GM19452 (cell line): ENCODE results near the gene BRAT1.
A peak's percentile ranks its signal among the peaks of the same experiment; 100 is the strongest.
"Not testable (repeated sequence)": the region's sequence is repeated elsewhere in the genome, so short reads cannot be mapped to it uniquely, and the experiment has no call there.

Source experiments
- ATAC-seq: cut with Tn5 transposase; IDR thresholded peaks from one replicate; pipeline ENCODE4 v1.9.1; 2021; ENCODE audit not compliant: unreplicated experiment

Gene BRAT1

DNA sequence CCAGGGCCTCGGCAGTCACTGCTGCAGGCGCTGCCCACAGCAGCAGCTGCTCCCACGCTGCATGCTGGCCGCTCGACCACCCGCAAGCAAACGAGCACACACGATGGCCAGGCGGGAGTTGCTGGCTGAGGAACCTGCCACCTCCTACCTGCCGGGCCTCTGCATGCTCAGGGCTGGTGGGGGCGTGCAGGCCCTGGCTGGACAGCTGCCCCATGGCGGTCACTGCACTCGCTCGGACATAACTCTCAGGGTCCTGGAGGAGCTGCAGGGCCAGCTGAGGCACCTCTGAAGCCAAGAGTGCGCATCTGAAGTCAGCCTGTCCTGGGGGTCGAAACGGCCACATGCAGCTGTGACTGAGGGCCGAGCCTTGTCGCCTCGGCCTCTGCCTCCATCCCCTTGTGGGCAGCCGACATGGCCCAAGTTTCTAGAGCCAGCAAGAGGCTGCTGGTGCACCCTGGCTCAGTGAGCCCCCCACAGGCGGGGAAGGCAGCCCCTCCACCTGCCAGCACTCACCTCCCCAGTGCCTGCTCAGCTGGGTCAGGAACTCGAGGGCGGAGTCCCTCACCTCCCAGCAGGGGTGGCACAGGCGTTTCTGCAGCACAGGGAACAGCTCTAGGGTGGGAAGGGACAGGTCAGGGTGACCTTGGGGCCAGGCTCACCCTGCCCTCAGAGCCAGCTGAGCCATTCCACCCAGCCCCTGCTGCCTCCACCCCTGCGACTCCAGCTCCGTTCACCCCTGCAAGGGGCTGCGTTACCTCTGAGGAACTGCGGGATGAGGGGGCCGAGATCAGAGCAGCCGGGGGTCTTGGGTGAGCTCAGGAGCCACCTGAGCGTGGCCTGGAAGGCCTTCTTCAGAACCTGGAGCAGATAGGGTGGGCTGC lies 16.1 kb downstream of the BRAT1 start:
- no peak for ATAC-seq

DNA sequence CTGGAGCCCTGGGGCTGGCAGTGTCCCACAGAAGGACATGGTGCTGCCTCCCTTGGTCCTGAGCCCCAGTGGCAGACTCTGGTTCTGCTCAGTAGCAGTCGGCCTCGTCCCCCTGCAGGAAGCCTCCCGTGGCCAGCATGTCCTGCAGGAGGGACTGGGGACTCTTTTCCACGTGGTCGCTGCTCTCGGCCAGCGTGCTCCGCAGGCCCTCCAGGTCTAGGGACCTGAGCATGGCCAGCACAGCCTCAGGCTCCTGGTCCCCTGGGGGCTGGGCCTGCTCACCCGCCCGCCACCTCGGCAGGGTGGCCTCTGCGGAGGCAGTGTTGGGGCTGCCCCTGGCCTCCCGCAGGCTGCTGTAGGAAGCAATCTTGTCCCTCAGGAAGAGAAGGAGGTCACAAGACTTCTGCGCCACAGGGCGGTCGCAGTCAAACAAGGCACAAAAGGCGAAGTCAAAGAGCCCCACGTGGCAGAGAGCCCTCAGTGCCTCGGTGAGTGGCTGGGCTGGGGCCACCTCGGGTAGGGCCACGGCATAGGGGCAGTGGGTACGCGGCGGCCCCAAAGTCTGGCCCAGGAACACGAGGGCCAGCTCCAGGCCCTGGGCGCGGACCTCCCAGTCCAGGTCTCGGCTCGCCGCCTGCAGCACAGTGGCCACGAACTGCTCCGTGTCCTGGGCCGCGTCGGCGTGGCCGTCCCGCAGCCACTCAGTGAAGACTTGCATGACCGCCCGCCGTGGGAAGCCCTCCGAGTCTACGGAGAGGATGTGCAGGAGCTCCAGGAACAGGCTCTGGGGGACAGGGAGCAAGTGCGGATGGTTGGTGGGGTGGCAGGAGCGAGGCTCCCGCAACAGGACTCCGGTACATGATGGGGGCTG lies 17.1 kb downstream of the BRAT1 start:
- no peak for ATAC-seq

DNA sequence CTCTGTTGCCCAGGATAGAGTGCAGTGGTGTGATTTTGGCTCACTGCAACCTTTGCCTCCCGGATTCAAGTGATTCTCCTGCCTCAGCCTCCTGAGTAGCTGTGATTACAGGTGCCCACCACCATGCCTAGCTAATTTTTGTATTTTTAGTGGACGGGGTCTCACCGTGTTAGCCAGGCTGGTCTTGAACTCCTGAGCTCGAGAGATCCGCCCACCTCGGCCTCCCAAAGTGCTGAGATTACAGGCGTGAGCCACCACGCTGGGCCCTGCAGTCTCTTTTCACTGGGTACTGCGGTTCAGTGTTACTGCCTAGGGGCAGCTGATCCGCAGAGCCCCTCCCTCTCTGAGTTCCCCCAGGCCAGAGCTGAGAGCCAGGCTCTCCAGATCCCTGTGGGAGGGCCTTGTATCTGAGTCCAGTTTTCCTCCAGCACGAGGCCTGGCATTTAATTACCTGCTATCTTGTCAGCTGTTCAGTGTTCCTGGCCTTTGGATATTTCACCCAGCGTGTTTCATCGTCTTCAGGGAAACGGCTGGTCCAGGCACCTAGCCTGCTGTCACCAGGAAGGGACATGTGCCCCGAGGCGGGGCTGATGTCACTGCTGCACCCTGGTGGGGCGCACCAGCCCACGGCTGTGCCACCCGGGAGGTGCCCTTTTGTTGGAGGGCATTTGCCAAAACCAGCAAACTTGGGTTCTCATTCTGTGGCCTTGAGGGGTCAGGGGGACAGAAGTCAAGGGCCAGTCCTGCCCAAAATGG lies 19.3 kb downstream of the BRAT1 start:
- not testable (repeated sequence) for ATAC-seq

DNA sequence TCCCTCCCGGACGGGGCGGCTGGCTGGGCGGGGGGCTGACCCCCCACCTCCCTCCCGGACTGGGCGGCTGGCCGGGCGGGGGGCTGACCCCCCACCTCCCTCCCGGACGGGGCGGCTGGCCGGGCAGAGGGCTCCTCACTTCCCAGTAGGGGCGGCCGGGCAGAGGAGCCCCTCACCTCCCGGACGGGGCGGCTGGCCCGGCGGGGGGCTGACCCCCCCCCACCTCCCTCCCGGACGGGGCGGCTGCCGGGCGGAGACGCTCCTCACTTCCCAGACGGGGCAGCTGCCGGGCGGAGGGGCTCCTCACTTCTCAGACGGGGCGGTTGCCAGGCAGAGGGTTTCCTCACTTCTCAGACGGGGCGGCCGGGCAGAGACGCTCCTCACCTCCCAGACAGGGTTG lies 21.1 kb downstream of the BRAT1 start:
- not testable (repeated sequence) for ATAC-seq

DNA sequence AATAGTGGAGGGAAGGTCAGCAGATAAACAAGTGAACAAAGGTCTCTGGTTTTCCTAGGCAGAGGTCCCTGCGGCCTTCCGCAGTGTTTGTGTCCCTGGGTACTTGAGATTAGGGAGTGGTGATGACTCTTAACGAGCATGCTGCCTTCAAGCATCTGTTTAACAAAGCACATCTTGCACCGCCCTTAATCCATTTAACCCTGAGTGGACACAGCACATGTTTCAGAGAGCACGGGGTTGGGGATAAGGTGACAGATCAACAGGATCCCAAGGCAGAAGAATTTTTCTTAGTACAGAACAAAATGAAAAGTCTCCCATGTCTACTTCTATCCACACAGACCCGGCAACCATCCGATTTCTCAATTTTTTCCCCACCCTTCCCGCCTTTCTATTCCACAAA lies 21.8 kb downstream of the BRAT1 start:
- ATAC-seq, result not testable (repeated sequence)

DNA sequence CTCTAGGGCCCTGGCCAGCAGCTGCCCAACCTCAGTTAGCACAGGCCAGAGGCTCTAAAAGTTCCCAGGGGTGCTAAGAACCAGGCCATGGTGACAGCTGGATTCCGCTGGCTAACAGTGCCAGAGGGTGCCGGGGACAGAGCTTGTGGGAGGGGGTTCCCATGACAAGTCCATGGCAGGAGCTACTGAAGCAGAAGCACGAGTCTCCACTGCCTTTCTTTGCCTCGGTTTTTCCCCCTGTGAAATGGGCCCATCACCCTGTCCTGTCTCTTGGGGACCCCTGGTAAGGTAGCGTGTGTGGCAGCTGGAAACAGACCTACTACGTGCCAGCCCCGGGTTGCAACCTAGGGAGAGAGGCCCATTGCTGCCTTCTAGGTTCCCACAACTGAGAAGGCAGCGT lies 22.5 kb downstream of the BRAT1 start:
- ATAC-seq, result not testable (repeated sequence)

DNA sequence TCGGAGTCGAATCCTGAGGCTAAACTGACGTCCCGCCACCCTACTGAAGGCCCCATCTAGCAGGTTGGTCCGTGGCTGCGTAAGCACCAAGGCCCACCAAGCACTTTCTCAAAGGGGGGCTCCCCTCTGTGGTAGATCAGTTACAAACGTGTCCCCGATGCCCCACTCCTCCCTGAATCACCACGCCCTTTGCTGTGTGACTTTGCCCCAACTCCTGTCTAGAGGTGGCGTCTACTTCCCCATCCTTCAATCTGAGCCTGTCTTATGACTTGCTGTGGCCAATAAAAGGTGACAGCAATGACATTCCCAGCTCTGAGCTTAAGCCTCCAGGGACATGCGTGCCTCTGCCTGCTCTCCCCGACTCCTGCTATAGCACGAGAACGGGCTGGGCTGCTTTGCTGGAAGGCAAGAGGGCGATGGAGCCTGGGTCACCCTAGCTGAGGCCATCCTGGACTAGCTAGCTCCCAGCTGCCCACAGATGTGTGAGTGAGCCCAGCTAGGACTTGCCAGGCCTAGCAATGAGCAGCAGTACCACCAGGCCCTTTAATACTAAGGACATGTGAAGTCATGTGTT lies 23.0 kb downstream of the BRAT1 start:
- not testable (repeated sequence) for ATAC-seq

DNA sequence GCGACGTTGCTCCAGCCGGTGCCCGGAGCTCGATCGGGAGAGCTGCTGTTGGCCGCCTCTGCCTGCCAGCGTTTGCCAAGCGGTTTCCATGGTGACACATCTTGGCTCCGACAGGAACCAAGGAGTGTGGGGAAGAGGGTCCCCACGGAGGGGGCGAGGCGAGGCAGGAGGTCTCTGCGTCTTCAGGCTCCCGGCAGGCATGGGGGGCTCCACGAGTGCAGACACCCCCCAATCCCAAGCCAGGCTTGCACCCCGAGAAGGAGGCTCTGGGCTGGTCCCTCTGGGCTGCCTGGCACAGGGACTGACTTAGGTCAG lies 23.6 kb downstream of the BRAT1 start:
- not testable (repeated sequence) for ATAC-seq

DNA sequence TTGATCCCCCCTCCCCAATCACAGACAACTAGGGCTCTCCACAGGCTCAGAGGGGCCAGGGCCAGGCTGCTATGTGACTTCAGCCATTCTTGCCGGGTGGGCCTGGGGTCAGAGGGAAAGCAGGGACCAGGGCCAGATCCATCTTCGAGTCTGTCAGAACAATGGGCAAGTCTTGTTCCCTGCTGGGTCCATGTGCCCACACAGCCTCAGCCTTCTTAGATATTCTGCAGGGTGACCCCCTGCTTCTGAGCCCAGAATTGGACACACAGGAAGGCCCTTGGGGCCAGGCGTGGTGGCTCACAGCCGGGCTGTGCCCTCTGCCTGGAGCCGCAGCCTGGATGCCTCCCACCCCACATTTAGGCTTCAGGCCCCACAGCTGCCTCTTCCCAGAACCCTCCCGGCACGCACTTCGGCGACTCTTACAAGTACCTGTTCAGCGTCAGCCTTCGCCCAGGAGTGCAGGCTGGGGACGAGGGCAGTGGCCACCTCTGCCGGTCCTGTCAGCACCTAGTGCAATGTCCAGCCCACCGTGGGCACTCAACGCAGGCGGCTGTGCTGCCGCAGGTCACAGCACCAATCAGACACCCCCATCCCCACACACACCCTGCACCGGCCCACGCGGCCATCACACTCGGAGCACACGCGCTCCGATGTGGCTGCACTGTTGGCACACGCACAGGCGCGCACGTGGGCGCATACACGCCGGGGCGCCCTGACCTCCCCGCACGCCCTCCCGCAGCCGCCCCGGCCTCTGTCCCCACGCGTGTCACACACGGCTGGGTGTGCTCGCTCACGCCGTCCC lies 24.1 kb downstream of the BRAT1 start:
- ATAC-seq, result not testable (repeated sequence)

DNA sequence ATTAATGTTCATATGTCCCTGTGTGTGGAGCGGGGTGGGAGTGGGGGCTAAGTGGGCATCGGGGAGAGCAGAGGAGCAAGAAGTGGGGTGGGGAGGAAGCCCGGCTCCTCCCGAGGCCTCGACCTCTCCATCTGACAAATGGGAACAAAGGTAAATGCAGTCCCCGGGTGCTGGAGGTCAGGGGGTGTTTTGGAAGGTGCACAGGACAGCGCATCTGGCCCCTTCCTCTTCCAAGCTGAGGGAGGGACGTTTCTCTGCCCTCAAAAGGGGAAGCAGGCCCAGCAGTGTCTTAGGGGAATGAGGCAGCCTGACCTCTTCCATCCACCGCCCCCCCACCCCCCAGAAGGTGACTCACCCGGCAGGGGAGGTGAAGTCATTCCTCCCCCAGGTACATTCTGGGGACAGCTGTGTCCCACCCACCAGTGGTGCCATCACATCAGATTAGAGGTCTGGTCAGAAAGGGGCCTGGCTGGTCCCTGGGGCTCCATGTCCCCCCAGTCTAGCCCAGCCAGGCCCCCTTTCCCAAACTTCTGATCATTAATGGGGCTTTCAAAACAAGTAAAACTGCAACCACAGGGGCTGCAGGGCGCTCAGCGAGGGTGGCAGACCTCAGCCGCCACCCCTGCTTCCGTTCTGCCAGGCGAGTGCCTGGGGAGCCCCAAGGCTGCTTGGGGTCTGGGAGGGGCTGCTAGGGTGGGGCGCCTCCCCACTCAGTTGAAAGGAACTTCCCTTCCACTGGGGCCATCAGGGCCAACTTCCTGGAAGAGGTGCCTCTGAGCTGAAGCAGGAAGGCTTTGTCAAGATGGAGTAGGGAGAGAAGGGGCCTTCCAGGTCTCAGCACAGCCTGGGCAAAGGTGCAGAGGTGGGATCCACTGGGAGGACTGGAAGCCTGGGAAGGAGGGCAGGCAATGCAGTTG lies 25.0 kb downstream of the BRAT1 start:
- ATAC-seq, result peak; percentile 42

DNA sequence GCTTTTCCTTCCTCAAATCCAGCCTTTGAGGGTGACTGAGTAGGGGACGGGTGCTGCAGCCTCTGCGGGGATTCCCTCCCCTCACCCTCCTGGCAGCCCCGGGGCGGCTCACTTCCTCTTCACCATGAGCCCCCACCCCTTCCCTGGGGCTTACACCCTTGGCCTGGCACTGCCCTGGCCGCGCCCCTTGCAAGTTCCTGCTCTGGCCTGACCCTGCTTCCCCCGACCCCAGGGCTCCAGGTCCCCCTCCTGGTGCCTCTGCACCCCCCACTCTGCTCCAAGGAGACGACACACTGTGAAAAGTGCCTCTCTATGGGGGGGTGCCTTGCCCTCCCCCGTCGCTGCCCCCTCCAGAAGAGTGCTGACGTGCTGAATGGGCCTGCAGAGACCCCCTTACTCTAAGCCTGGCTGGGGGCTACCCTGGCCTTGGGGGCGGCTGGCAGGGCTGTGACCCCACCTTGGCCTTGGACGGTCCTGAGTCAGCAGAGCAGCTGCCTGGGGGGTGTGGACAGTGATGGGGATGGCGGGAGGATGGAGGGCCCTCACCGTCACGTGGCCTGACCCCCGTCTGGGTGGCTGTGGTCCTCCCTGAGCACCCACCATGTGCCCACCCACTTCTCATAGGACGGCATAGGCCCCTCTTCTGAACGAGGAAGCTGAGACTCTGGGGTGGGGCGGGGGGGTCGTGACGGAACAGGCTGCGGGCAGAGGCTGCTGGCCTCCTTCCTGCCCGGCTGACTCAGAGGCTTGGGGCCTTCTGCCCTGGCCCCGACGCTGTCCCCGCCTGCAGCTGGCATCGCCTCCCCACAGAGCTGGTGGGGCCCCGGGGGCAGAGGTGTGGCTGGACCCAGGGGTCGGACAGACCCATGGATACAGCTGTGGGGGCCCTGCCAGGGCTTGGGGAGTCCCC lies 25.9 kb downstream of the BRAT1 start:
- ATAC-seq, result peak; percentile 53

DNA sequence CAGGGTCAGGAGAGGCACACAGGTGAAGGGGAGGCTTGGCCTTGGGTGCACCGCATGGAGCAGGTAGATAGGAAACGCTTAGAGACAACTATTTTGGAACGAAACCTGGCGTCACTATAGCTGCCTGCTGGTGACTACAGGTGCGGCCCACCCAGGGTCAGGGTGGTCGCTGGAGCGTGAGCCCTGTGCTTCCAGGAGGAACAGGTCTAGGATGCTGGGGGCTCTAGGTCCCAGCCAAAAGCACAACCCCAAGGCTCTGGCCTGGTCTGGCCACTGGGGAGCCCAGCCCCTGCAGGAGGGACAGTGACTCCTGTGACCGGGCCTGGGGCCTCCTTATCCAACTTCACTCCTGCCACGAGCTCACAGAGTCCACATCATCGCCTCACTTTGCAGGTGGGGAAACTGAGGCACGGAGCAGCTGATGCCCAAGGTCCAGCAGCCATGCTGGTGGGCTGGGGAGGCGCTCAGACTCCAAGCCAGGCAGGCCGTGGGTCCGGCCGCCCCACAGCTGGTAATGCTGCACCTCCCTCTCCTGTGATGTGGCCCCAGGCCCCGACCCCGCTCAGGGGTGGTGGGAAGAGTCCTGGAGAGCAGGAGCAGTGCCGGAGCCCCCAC lies 26.7 kb downstream of the BRAT1 start:
- ATAC-seq, result no peak

DNA sequence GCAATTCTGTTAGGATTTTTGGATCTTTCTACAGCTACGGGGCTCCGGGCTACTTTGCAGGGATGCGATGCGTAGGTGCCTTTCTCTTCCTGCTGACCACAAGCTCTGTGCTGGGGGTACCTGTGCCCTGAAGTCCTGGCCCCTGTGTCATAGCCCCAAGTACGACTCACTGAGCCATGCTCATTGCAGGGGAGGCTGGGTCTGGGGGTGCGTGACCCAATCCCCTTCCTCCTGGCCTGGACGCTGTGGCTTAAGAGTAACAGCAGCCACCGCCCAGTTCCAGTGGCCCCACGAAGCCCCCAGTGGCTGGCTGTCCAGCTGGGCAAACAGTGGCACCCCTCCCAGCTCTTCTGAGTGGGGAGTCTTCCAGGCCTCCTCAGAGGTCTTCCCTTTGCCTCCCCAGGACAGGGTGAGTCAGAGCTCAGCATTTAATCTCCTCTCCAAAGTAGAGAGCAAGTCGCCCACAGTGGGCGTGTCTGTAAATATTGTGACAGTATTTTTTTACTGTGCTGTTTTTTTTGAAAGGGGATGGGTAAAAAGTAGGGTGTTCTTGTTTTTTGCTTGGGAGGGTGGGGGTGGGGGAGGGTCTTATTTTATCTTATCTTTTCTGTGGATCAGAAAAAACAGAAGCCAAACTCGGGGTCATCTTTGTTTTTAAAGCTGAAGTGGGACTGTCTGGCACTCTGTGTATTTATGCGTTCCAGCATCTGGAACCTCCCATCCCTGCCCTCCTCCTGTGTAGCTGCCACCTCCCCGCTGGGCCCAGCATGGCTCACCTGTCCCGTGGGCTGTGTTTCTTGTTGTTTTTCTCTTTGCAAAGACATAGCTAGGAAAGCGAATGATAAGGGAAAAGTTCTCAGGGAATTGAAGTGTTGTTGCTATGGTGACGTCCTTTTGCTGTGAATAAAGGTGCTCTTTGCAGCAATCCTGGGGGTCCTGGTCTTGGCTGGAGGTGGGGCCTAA lies 27.5 kb downstream of the BRAT1 start:
- ATAC-seq, result no peak

DNA sequence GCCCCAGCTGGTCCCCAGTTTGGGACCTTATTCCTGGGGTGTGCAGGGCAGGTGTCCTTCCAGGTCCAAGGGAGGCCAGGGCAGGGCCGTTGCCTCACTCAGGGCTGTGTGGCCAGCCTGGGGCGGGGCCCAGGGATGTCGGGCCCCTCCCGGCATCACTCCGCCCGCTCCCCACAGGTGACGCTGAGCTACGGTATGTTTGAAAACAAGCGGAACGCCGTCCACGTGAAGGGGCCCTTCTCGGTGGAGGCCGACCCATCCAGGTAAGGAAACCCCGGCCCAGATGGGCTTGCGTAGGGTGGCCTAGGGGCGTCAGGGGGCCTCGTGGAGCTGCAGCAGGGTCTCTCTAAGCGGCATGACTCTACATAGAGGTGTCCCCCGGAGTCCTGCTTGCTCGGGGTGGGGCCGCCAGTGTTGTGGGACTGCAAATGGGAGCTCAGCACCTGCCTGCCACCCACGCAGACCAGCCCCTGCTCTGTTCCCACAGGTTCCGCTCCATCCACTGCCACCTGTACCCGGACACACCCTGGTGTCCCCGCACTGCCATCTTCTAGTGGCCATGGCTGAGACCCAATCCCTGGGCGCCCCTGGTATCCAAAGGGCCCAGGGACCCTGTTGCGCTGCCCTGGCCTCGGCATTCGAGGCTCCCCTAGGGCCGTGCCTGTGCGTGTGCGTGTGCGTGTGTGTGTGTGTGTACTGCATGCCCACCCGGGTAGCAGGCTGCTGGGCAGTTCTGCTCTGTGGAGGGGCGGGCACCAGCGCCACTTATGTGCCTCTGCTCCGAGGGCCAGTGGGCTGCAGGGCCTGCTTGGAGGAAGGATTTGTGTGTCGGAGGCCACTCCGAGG lies 28.4 kb downstream of the BRAT1 start:
- ATAC-seq, result no peak
